ENCODE measurements around the gene NSF.
"Not testable (repeated sequence)": the region's sequence is repeated elsewhere in the genome, so short reads cannot be mapped to it uniquely, and the experiment has no call there.

Gene NSF

GRCh38 chr17:46722662-46723285 lies 132.3 kb downstream of the NSF start:
- DNase-seq = no peak

GRCh38 chr17:46726206-46726605 lies 135.7 kb downstream of the NSF start:
- DNase-seq = no peak

GRCh38 chr17:46727572-46728348 lies 137.3 kb downstream of the NSF start:
- no peak for DNase-seq

- DNase-seq = no peak
Observed at GRCh38 chr17:46730026-46730425, 139.6 kb downstream of the NSF start.

- DNase-seq = no peak
Observed at GRCh38 chr17:46730679-46731078, 140.2 kb downstream of the NSF start.

GRCh38 chr17:46732160-46732559 lies 141.7 kb downstream of the NSF start:
- no peak for DNase-seq

- no peak for DNase-seq
Observed at GRCh38 chr17:46732754-46733398, 142.4 kb downstream of the NSF start.

- no peak for DNase-seq
Observed at GRCh38 chr17:46733837-46734475, 143.5 kb downstream of the NSF start.

- DNase-seq = no peak
Observed at GRCh38 chr17:46736100-46736499, 145.6 kb downstream of the NSF start.

- no peak for DNase-seq
Observed at GRCh38 chr17:46737326-46737725, 146.9 kb downstream of the NSF start.

GRCh38 chr17:46738544-46738943 lies 148.1 kb downstream of the NSF start:
- no peak for DNase-seq

- no peak for DNase-seq
Observed at GRCh38 chr17:46739982-46740381, 149.5 kb downstream of the NSF start.

- DNase-seq = no peak
Observed at GRCh38 chr17:46741122-46741730, 150.8 kb downstream of the NSF start.

GRCh38 chr17:46742565-46743270 lies 152.2 kb downstream of the NSF start:
- DNase-seq = peak; percentile 77

GRCh38 chr17:46744441-46744840 lies 154.0 kb downstream of the NSF start:
- no peak for DNase-seq

GRCh38 chr17:46745376-46745775 lies 154.9 kb downstream of the NSF start:
- DNase-seq = peak; percentile 41

- DNase-seq = no peak
Observed at GRCh38 chr17:46751425-46751824, 161.0 kb downstream of the NSF start.

GRCh38 chr17:46753776-46754175 lies 163.3 kb downstream of the NSF start:
- DNase-seq = no peak

GRCh38 chr17:46756081-46756735 lies 165.7 kb downstream of the NSF start:
- peak; percentile 45 for DNase-seq

GRCh38 chr17:46756861-46757260 lies 166.4 kb downstream of the NSF start:
- DNase-seq = no peak

GRCh38 chr17:46757588-46757987 lies 167.1 kb downstream of the NSF start:
- not testable (repeated sequence) for DNase-seq

- no peak for DNase-seq
Observed at GRCh38 chr17:46758614-46759013, 168.1 kb downstream of the NSF start.
